Adrenal gland (tissue), 12 donors: Measurements from ENCODE around the gene PRKD3. TPM values are rescaled to one million over a fixed set of nuclear protein-coding genes. Genes with fewer than 3 reads are reported as not detected.
A peak's percentile ranks its signal among the peaks of the same experiment; 100 is the strongest.

Source experiments
- DNase-seq, 7 donors: peaks; one replicate each; pipeline ENCODE4 v3.0.0-alpha.2; 2019 to 2020
- H3K27ac ChIP-seq, 5 donors: fragments of 200-600 bp; sonication (generic) in 4 of 5; 1 replicate in 3 of 5; 2 replicates in 2 of 5; pipeline versions ENCODE4 v1.5.1 to v1.8.0; 2016 to 2020; ENCODE audit warnings: mild to moderate bottlenecking in 1 of 5
- H3K27me3 ChIP-seq: fragments of 200-600 bp; 2 replicates; pipeline ENCODE4 v1.8.0; 2021
- H3K36me3 ChIP-seq, 2 donors: fragments of 200-600 bp; replicated peaks in 1 of 2; 1 replicate in 1 of 2; 2 replicates in 1 of 2; pipeline versions ENCODE4 v1.5.1 to v1.8.0; 2018 to 2022
- H3K4me1 ChIP-seq, 2 donors: fragments of 200-600 bp; replicated peaks in 1 of 2; 1 replicate in 1 of 2; 2 replicates in 1 of 2; pipeline versions ENCODE4 v1.5.1 to v1.8.0; 2018 to 2021
- H3K4me3 ChIP-seq, 4 donors: fragments of 200-600 bp; sonication (generic) in 3 of 4; one replicate each; pipeline ENCODE4 v1.5.1; 2016 to 2018
- H3K9me3 ChIP-seq, 3 donors: fragments of 200-600 bp; sonication (generic) in 1 of 3; replicated peaks in 1 of 3; 1 replicate in 2 of 3; 2 replicates in 1 of 3; pipeline versions ENCODE4 v1.5.1 to v1.8.0; 2016 to 2021
- POLR2A ChIP-seq, 2 donors: fragments of 450-650 bp; IDR thresholded peaks; one replicate each; pipeline ENCODE4 v1.6.1; 2017; ENCODE audit warnings: antibody characterized with exemption in 2 of 2, mild to moderate bottlenecking in 2 of 2, moderate library complexity in 1 of 2
- WGBS, 4 donors: extraction: QIAGEN DNeasy Blood & Tissue Kit in 2 of 4; methylation state at CpG; one replicate each; pipeline versions ENCODE4 v1.1.5 to v1.1.7; 2013 to 2017; 5-methylcytosine and 5-hydroxymethylcytosine counted together
- intact Hi-C, 2 donors: fragments of 100-400 bp; cut with DNase I; formaldehyde crosslinking; loops; one replicate each; pipeline versions ENCODE4 v1.14.1 to v1.15.0; 2022 to 2023
- polyA plus RNA-seq, 3 donors: library from polyadenylated mRNA; stranded (reverse); fragments of 200-250 nt in 2 of 3; fragments of 350-450 nt in 1 of 3; fragmentation: Illumina TruSeq in 1 of 3; extraction: RNeasy Lipid Tissue Mini Kit (QIAGEN cat#74804) in 1 of 3; gene quantifications; one replicate each; pipeline ENCODE4 v1.2.3, GENCODE V29; 2013 to 2014
- total RNA-seq, 9 donors: library from RNA; depleted of rRNA in 4 of 9; stranded (reverse); fragments of >200 nt in 4 of 9; fragments of 120-200 nt in 1 of 9; fragmentation: NEBNext Ultra II Directional in 1 of 9; extraction: Animal tissue kit (Norgen Biotek cat#: 25700) in 1 of 9; gene quantifications; one replicate each; pipeline versions ENCODE4 v1.1.0 to v1.2.4, GENCODE V29; 2013 to 2023
- TF ChIP-seq, protein P1 (sequence below), 6 experiments: fragments of 450-650 bp in 4 of 6; fragments of 200-600 bp in 2 of 6; sonication (generic) in 1 of 6; IDR thresholded peaks; 1 replicate in 5 of 6; 2 replicates in 1 of 6; pipeline versions ENCODE4 v1.5.1 to v1.8.0; 2016 to 2021; ENCODE audit warnings: antibody characterized with exemption in 6 of 6, mild to moderate bottlenecking in 2 of 6, moderate library complexity in 1 of 6
- donor health status: healthy with polysubstance abuse.
- donor health status: Bipolar disorder and iron deficiency.
- donor health status: DM: yes; HTN: yes; CAD: no.
- donor health status: DM: no; HTN: no; CAD: no.
- donor health status: DM: no; HTN: no; CAD: no.
- donor health status: DM: yes; HTN: yes; CAD: no.

The PRKD3 gene
- total and polyA plus RNA-seq, 12 donors = 10.9 to 136 (median 49.3) TPM

DNA sequence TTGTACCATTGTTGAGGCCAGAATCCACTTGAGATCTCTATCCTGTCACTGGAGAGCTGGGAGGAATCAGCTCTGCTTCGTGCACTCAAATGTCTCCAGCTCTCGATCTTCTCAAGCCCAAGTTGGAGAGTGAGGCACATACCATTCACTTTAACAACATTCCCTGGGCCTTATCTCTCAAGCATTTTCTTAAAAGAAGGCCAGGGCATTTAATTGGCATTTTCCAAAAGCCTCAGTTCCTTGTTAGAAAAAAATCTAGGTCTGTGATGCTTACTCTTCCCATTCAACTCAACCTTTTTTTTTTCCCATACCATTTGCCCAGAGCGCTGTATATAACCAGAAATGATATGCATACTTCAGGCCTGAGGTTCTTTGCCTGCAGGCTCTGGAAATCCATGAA lies 29.9 kb upstream of the PRKD3 start:
- Histone ChIP-seq H3K9me3 (no peaks in the 10 kb centered on the region), H3K36me3 (no peaks in the 10 kb centered on the region), H3K27me3 (no peaks in the 10 kb centered on the region), H3K4me3 (no peak overlapping the region), H3K4me1 (peaks cover 0 to 8% of the 10 kb centered on the region in 2 donors), H3K27ac (no peak overlapping the region)
- no peak for TF ChIP-seq POLR2A (IDR thresholded peaks at IDR 0.05)
- TF ChIP-seq, protein P1, sequence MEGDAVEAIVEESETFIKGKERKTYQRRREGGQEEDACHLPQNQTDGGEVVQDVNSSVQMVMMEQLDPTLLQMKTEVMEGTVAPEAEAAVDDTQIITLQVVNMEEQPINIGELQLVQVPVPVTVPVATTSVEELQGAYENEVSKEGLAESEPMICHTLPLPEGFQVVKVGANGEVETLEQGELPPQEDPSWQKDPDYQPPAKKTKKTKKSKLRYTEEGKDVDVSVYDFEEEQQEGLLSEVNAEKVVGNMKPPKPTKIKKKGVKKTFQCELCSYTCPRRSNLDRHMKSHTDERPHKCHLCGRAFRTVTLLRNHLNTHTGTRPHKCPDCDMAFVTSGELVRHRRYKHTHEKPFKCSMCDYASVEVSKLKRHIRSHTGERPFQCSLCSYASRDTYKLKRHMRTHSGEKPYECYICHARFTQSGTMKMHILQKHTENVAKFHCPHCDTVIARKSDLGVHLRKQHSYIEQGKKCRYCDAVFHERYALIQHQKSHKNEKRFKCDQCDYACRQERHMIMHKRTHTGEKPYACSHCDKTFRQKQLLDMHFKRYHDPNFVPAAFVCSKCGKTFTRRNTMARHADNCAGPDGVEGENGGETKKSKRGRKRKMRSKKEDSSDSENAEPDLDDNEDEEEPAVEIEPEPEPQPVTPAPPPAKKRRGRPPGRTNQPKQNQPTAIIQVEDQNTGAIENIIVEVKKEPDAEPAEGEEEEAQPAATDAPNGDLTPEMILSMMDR (IDR thresholded peaks at IDR 0.05) = no peak
- WGBS, 4 donors = 94 to 98% (median 96%) methylated on average over 3 of the region's 3 CpGs
- intact Hi-C loops = no loop called here
- no peak for DNase-seq

DNA sequence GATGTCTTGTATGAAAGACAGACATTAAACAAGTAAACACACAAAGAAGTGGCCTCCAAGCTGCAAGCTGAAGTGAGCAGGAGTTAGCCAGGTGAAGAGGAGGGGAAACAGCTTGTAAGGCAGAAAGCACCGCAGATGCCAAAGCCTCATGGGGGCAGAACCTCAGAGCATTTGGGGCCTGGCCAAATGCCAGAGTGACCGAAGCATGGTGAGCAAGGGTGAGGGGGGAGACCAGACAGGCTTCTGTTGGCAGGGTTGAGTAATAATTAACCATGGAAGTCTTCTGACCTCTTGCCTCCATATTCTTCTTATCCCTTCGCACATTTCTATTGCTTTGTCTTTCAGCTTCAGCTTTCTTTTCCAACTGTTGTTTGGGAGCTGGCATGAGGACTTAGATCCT lies 25.4 kb upstream of the PRKD3 start:
- H3K27ac ChIP-seq = peak overlapping the region in 1 of 5 donors; percentile 40
- no peak overlapping the region for H3K4me3 ChIP-seq
- intact Hi-C loops = no loop called here
- no peaks in the 10 kb centered on the region for H3K36me3 ChIP-seq
- peaks cover 0 to 19% of the 10 kb centered on the region in 2 donors for H3K4me1 ChIP-seq
- TF ChIP-seq POLR2A (IDR thresholded peaks at IDR 0.05) = no peak
- TF ChIP-seq, protein P1 (IDR thresholded peaks at IDR 0.05) = no peak
- 49 to 67% (median 59%) methylated on average over 3 of the region's 3 CpGs for whole genome bisulfite sequencing, 4 donors
- no peaks in the 10 kb centered on the region for H3K9me3 ChIP-seq
- peak in 4 of 7 donors; percentile 15 to 37 (median 30) for DNase-seq
- no peaks in the 10 kb centered on the region for H3K27me3 ChIP-seq

DNA sequence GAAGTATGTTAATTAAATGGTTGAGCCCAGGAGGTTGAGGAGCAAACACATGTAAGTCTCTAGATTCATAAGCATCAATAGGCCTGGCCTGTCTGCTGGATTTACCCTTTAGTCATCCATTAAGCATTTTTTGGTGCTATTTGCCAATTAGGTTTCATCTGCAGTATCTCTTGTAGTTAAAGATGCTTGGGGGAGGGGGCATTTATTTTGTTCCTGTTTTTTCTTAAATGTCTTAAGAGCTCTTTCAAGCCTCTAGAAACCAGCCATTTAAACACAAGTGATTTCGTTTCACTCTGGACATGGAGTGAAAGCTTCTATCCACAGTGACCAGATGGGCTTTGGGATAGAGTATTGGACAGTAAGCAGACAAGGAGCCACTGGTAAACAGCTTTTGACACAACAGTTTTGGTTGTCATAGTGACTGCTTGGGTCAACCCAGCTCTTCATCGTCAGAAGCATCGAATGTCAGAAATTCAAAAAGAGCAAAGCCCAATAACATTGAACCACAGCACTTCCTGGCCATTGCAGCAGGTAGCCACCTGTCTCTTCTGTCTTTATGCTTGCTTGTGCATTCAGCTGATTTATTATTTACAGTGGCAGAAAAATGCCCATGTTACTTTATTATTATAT lies 24.7 kb upstream of the PRKD3 start:
- Histone ChIP-seq H3K9me3 (no peaks in the 10 kb centered on the region), H3K4me1 (peaks cover 0 to 19% of the 10 kb centered on the region in 2 donors), H3K27ac (peak overlapping the region in 1 of 5 donors; percentile 40), H3K27me3 (no peaks in the 10 kb centered on the region), H3K36me3 (no peaks in the 10 kb centered on the region), H3K4me3 (no peak overlapping the region)
- intact Hi-C loops = no loop called here
- no peak for DNase-seq
- WGBS, 4 donors = 44 to 67% (median 58%) methylated on average over 3 of the region's 3 CpGs
- no peak for TF ChIP-seq POLR2A (IDR thresholded peaks at IDR 0.05)
- TF ChIP-seq, protein P1 (IDR thresholded peaks at IDR 0.05) = no peak

DNA sequence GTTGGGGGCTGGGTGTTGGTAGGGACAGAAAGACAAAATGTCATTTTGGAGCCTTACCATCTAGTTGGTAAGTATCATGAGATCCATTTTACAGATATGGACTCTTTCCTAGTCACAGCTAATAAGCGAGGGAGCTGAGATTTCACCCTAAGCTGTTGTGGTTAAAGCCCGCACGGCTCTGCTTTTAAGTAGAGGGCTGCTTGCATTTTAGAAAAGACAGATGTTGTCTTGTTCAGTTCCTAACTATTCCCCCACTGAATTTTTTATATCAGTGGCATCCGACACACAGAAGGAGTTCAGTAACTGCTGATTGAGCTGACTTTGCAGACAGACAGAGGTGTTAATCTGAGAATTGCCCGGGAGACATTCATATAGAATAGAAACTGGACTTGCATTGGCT lies 23.5 kb upstream of the PRKD3 start:
- no peak for TF ChIP-seq POLR2A (IDR thresholded peaks at IDR 0.05)
- TF ChIP-seq, protein P1 (IDR thresholded peaks at IDR 0.05) = no peak
- Histone ChIP-seq H3K27me3 (no peaks in the 10 kb centered on the region), H3K4me3 (no peak overlapping the region), H3K4me1 (peaks cover 9 to 29% of the 10 kb centered on the region in 2 donors), H3K9me3 (no peaks in the 10 kb centered on the region), H3K27ac (peak overlapping the region in 1 of 5 donors; percentile 40), H3K36me3 (no peaks in the 10 kb centered on the region)
- DNase-seq = no peak
- intact Hi-C loops = no loop called here
- WGBS, 4 donors = 88 to 92% (median 90%) methylated on average over 5 of the region's 5 CpGs
